Stimulated activated CD4-positive, alpha-beta T cell treated with anti-CD3 and anti-CD28 coated beads, TNF-alpha, amount 100 ng/mL, for 4 hours (primary cell): ENCODE results near the gene KRT85.

ENCODE experiments used
- DNase-seq, 3 experiments: peaks; one replicate each; pipeline ENCODE4 v3.0.0-alpha.2; 2020; ENCODE audit warnings: low read depth in 3 of 3

KRT85 gene

GRCh38 chr12:52367876-52368275, 595 bp upstream of the KRT85 start:
- no peak for DNase-seq

GRCh38 chr12:52364901-52365489, 2.3 kb downstream of the KRT85 start:
- no peak for DNase-seq

GRCh38 chr12:52364061-52364460, 3.2 kb downstream of the KRT85 start:
- DNase-seq: no peak

DNA sequence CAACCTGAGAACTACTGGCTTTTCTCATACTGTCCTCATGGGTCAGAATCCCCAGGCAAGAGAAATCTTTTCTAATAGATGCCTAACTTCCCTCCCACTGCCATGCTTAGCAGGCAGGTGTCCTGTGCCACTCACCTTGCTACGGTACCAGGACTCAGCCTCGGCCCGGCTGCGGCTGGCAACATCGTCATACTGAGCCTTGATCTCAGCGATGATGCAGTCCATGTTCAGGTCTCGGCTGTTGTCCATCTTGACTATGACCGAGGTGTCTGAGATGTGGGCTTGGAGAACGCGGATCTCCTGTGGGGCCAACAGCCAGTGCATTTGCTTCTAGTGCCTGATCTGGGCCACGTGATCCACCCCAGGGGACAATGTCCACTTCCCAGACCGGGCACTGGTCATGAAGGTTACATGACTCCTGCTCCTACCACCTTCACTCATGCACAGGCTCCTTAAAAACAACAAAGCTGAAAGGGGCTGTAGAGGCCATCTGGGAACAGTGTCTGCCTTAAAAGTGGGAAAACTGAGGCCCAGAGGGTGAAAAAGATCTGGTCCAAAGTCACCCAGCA, 4.1 kb downstream of the KRT85 start:
- DNase-seq: no peak

DNA sequence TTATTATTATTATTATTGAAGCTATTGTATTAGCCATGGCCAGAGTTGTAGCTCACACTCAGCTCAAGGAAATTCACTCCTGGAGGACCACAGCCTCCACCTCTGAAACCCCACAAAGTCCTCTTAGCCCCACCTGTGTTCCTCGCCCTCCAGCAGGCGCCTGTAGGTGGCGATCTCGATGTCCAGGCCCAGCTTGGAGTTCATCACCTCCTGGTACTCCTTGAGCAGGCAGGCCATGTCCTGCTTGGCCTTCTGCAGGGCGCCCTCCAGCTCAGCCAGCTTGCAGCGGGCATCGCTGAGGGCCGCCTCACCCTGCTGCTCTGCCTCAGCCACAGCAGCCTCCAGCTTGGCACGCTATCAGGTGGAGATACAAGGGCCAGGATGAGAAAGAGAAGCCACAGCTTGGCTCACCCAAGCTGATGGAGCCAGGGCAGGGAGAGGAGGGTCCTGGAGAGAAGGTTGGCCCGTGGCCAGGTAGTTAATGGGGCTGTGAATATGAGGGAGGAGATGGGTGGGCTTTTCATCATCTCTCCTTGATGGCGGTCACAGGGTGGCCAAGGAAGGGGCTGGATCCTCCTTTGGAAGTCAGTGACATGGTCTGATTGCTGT, 5.1 kb downstream of the KRT85 start:
- DNase-seq: no peak

DNA sequence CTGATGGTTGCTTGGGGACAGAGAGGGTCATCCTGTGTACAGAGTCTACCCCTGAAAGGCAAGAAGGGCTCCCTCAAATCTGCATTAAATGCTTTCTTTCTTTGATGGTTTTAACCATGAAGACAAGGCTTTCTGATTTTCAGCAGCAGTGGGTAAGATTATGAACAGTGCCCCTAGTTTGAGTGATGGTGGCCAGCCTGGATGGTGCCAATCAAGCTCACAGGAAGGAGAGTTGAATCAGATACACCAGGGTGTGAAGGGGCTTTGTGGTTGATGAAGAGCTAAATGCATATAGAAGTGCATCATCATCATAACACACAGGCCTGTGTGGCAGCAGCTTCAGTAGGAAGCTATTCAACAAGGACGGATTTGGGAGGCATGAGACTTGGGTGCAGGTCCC, 5.7 kb downstream of the KRT85 start:
- DNase-seq: no peak

DNA sequence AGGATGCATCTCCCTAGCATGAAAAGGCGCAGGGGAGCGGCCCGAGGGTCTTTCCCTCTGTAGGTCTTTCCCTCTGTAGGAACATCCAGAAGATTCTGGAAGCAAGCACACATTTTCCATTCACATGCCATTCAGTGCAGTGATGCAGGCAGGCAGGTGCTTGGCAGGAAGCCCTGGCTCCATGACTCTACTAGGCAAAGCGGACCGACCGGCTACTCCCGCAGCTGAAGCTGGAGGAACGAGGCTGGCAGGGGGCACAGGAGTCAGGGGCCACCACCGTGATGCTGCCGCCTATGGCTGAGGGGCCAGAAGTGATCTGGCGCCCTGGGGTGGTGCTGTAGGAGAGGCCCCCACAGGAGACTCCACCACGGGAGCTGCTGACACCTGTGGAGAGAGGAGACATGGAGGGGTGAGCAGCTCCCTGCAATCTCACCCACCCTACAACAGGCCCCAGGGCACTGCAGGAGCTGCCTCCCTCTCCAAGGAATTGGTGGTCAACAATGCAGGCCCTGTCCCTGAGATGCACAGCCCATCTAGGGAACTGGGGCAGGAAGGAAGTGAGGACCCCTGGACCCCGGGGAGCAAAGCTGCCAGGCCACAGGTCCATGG, 6.5 kb downstream of the KRT85 start:
- no peak for DNase-seq

- no peak for DNase-seq
Measured at GRCh38 chr12:52360106-52360662, 7.1 kb downstream of the KRT85 start.

- no peak for DNase-seq
Measured at GRCh38 chr12:52359621-52360061, 7.6 kb downstream of the KRT85 start.

DNA sequence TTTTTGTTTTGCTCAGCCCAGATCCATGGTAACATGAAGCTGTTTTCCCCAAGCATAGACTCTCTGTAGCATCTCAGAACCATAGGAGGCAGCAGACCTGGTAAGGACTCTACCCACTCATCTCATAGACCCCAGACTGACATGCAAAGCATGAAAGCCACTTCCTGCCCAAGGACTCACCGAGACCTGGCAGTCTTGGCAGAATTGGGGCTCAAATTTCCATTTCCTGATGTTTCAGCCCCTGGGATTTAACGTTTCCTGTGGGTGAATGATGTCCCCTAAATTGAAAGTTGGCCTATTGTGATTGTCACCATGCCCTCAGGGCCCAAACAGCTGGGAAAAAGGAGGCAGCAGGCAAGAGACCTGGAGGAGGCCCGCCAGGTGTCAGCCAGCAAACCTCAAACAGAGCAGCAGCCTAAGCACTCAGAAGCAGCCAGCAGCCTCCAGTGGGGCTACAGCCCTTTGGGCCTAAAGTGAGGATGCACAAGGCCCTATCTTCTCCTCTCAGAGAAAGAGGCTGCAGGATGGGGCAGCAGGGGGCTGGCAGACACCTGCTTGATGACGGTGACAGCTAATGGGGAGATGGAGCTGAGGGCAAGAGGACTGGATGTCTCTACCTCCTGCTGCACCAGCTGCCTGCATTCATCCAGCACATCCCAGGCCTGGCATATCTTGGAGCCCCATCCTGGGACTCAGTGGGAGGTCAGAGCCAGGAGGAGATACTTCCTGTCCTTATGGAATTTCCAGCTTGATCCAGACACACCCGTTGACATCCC, 8.5 kb downstream of the KRT85 start:
- DNase-seq: no peak

DNA sequence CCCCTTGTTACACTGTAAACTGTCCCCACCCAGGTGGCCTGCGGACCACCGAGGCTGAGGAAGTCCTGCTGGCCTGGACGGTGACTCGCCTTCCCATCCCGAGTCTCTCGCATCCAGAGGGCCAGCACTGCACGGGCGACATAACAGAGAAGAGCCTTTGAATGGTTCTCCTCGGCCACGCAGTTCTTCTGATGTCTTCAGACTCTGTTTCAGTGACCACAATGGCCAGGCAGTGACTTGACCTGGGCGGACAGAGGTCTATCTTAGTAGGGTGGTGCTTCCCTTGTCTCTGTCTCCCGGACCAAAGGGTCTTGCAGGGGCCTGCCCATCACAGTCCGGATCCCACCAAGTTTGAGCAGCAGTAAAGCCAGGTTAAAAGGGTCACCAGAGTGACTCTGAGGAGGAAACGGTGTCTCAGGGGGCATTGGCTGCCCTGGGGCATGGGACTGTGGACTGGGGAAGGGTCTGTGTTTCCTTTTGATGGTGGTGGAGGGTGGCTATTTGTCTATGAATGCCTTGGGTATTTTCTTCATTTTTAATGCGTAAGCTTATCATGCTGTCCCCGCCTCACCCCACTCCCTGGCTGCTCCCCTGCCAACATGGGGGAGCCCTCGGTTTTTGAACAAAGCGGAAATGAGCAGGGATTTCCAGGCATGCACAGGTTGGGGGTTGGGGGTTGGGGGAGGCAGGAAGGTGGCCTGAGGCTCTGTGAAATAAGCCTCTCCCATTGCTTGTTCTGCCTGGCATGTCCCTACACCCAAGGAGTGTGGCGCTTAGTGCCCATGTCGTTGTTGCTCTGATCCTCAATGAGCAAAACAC, 10.3 kb downstream of the KRT85 start:
- DNase-seq: no peak

DNA sequence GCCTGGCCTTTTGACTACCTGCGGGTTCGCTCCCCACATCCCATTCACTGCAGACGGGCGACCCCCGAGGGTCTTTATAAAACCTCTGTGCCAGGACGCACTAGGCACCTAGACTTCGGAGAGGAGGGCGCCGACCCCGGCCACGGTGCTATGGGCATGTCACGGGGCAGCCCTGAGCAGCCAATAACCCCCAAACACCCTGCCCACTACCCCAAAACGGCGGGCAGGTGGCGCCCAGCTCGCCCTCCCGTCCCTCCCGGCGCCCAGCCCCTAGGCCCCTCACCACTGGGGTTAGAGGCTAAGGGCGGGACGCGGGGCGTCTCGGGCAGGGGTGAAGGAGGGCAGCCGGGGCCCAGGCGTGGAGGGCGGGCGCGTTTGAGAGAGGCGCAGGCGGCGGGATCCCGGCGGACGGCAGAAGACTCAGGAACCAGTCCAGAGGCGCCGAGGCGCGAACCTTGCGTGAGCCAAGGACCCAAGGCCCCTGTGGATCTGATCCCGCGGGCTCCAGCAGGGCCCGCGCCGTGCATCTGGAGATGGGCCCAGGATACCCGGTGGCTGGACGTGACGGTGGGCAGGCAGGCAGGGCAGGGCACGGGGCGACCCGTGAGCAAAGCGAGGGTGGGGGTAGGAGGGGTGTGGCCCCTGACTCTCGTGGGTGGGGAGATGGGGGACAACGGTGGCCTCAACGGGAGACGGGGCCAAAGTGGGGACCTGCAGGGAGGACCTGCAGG, 11.1 kb downstream of the KRT85 start:
- no peak for DNase-seq

- no peak for DNase-seq
Measured at GRCh38 chr12:52355176-52355575, 12.1 kb downstream of the KRT85 start.

DNA sequence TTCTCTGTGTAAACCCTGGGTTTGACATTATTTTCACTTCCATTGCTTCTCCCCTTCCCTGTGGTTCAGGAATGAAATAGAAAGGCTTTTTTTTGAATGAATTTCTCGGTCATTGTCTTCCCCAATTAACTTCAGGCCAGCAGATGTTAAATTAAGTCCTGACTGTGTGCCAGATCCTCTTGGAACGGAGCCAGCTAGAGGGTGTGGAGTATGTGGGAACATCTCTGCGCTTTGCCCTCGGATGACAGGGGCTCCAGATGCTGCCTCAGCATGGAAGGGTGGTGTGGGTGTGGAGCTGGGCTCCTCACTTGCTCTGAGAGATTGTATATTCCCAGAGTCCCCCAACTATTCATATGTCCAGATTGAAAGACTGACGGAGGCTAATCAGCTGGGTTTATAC, 13.1 kb downstream of the KRT85 start:
- no peak for DNase-seq

DNA sequence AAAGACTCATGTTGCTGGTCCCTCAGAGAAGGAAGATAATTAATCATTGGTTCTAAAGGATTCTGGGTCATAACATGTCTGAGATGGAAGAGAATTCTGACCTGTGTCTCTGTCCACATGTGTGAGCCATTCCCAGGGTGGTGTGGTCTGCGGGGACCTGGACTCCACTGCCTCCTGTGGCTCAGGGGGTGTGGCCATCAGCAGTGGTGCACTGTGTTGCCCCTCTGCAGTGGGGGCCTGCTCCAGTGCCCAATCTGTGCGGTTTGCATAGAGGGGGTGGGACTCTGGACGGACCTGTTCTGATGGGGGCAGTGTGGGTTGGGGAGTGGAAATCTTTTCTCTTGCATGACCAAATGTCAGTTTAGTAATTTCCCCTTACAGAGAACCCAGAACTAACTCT, 13.5 kb downstream of the KRT85 start:
- no peak for DNase-seq

DNA sequence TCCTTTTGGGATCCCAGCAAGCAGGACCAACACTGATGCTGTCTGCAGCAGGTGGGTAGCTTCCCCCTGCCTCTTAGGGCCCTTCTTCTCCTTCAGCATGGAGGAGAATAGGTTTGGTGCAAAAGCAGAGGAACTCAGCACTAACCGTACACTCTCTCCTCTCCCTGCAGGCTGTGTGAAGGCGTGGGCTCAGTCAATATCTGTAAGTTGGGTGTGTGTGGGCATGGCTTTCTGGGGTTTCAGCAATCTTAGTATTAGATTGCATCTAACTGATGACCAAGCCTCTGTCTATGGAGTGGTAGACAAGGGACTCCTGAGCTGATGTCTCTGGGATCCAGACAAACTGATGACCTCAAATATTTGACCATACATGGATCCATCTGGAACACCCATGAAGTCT, 14.3 kb downstream of the KRT85 start:
- DNase-seq: no peak

DNA sequence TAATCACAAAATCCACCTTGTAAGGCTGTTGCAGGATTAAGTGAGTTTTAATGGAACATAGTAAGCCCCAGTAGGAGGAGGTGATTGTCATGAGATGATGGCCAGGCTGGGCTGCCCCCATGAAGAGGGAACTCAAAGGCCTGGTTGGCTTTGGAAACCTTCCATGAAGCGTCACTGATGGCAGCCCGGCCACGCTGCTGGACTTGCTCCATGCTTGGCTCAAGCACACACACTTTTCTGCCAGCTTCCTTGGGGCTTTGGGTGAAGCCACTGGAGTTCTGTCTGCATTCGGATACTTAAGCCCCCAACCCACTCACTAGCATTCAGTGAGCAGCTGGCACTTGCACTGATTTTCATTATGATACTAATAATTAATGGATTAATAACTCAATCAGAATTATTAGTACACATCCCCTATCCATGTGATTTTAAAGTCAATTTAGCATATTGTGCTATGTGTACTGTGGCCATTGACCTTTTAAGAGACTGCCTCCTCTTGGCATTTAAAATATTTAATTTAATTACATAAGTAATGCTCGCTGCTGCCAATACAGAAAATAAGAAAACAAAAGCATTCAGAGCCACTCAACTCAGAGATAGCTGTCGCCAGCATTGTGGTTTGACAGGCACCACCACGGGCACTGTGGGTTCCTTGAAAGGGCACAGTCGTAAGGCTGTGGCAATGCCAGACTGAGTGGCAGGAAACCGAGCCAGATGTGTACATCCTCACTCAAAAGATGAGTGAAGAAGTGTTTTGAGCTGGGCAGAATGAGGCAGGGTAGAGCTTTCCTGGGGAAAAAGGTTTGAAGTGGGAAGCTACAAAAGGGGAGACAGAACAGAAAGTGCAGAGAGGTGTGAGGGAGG, 15.9 kb downstream of the KRT85 start:
- peak in 1 of 3 experiments; percentile 11 for DNase-seq

- no peak for DNase-seq
Measured at GRCh38 chr12:52350786-52351185, 16.5 kb downstream of the KRT85 start.

- no peak for DNase-seq
Measured at GRCh38 chr12:52350021-52350620, 17.2 kb downstream of the KRT85 start.
